ENCODE measurements around the gene CTAGE9.

- no peak for TF ChIP-seq POLR2AphosphoS5 (IDR thresholded peaks at IDR 0.05)
- TF ChIP-seq CTCF (IDR thresholded peaks at IDR 0.05), result no peak
- TF ChIP-seq POLR2A (IDR thresholded peaks at IDR 0.05), result no peak
Observed at GRCh38 chr6:131680868-131681267, 29.9 kb downstream of the CTAGE9 start.
